OCI-LY3 (cell line): ENCODE data around the gene BAG2.

Source experiments
- H2AFZ ChIP-seq: fragments of 200-600, 300-600 bp; shearing (Covaris generic); 2 replicates; pipeline ENCODE4 v1.6.0; 2014; ENCODE audit warnings: antibody characterized with exemption, low read depth, low read length
- H3K27ac ChIP-seq: fragments of 200-600, 300-600 bp; sonication (generic); 2 replicates; pipeline ENCODE4 v1.5.1; 2014; ENCODE audit warnings: mild to moderate bottlenecking, low read length, moderate library complexity, mixed read lengths
- H3K27me3 ChIP-seq: fragments of 200-600, 300-600 bp; sonication (generic); 2 replicates; pipeline ENCODE4 v1.6.1; 2014; ENCODE audit warnings: low read depth, low read length, mixed read lengths
- H3K36me3 ChIP-seq: fragments of 200-600, 300-600 bp; sonication (generic); replicated peaks from 2 replicates; pipeline ENCODE3; 2014; ENCODE audit warnings: low read depth, low read length, mixed read lengths
- H3K4me1 ChIP-seq: fragments of 300-600, 200-600 bp; sonication (generic); 2 replicates; pipeline ENCODE4 v1.6.1; 2014; ENCODE audit warnings: low read length, mixed read lengths
- H3K4me2 ChIP-seq: fragments of 200-600, 300-600 bp; sonication (generic); 2 replicates; pipeline ENCODE4 v1.6.1; 2014; ENCODE audit warnings: low read length, mixed read lengths
- H3K4me3 ChIP-seq: fragments of 300-600, 200-600 bp; sonication (generic); 2 replicates; pipeline ENCODE4 v1.5.1; 2014; ENCODE audit warnings: antibody characterized with exemption, mild to moderate bottlenecking, low read length, moderate library complexity
- H3K79me2 ChIP-seq: fragments of 300-600, 200-600 bp; shearing (Covaris generic); 2 replicates; pipeline ENCODE4 v1.6.1; 2014; ENCODE audit warnings: mild to moderate bottlenecking, low read length, mixed read lengths
- H3K9ac ChIP-seq: fragments of 300-600, 200-600 bp; shearing (Covaris generic); 2 replicates; pipeline ENCODE4 v1.6.0; 2014; ENCODE audit warnings: mild to moderate bottlenecking, low read length, moderate library complexity
- H3K9me3 ChIP-seq: fragments of 200-600, 300-600 bp; shearing (Covaris generic); 2 replicates; pipeline ENCODE4 v1.6.1; 2014; ENCODE audit warnings: low read length, mixed read lengths; ENCODE audit not compliant: insufficient read depth
- H4K20me1 ChIP-seq: fragments of 200-600, 300-600 bp; sonication (generic); 2 replicates; pipeline ENCODE4 v1.6.1; 2016; ENCODE audit warnings: low read length, mixed read lengths; ENCODE audit not compliant: insufficient read depth
- CTCF ChIP-seq: fragments of 200-600, 300-600 bp; sonication (generic); IDR thresholded peaks from 2 replicates; pipeline ENCODE4 v1.5.1; 2014; ENCODE audit warnings: antibody characterized with exemption, low read length, low read depth
- EZH2phosphoT487 ChIP-seq: fragments of 200-600 bp; shearing (Covaris generic); IDR thresholded peaks from 2 replicates; pipeline ENCODE4 v1.6.1; 2018; ENCODE audit warnings: antibody characterized with exemption, mixed run types, low read depth

The BAG2 gene

GRCh38 chr6:57182017-57182432, 9.9 kb downstream of the BAG2 start:
- peaks cover 41% of the 10 kb centered on the region for H3K79me2 ChIP-seq
- H3K4me3 ChIP-seq: no peak overlapping the region
- H3K4me2 ChIP-seq: no peak overlapping the region
- no peak overlapping the region for H3K9ac ChIP-seq
- H3K27me3 ChIP-seq: no peaks in the 10 kb centered on the region
- H3K36me3 ChIP-seq: peaks cover 41% of the 10 kb centered on the region
- TF ChIP-seq EZH2phosphoT487 (no peak), CTCF (no peak)
- peaks cover 5% of the 10 kb centered on the region; the same call in 1 of the 2 replicates for H4K20me1 ChIP-seq
- H2AFZ ChIP-seq: no peak overlapping the region
- H3K27ac ChIP-seq: no peak overlapping the region
- no peaks in the 10 kb centered on the region for H3K9me3 ChIP-seq
- H3K4me1 ChIP-seq: no peaks in the 10 kb centered on the region

GRCh38 chr6:57183336-57183735, 11.2 kb downstream of the BAG2 start:
- Histone ChIP-seq H3K4me3 (no peak overlapping the region), H3K27ac (no peak overlapping the region), H3K4me2 (no peak overlapping the region), H3K9me3 (no peaks in the 10 kb centered on the region), H3K27me3 (no peaks in the 10 kb centered on the region), H2AFZ (no peak overlapping the region), H3K9ac (no peak overlapping the region), H3K4me1 (no peaks in the 10 kb centered on the region), H3K36me3 (peaks cover 36% of the 10 kb centered on the region), H3K79me2 (peaks cover 28% of the 10 kb centered on the region), H4K20me1 (peaks cover 5% of the 10 kb centered on the region; the same call in 1 of the 2 replicates)
- TF ChIP-seq EZH2phosphoT487 (no peak), CTCF (no peak)

- H3K36me3 ChIP-seq: peaks cover 22% of the 10 kb centered on the region
Measured at GRCh38 chr6:57190140-57190539, 18.0 kb downstream of the BAG2 start.

GRCh38 chr6:57193177-57193576, 21.1 kb downstream of the BAG2 start:
- Histone ChIP-seq H3K4me2 (no peak overlapping the region), H3K9ac (no peak overlapping the region), H4K20me1 (no peaks in the 10 kb centered on the region), H3K4me3 (no peak overlapping the region), H3K27me3 (no peaks in the 10 kb centered on the region), H3K36me3 (peaks cover 14% of the 10 kb centered on the region), H2AFZ (no peak overlapping the region), H3K9me3 (no peaks in the 10 kb centered on the region), H3K27ac (no peak overlapping the region), H3K4me1 (no peaks in the 10 kb centered on the region), H3K79me2 (no peaks in the 10 kb centered on the region)
- TF ChIP-seq CTCF: no peak
- no peak for TF ChIP-seq EZH2phosphoT487

More at GRCh38 chr6:57190140-57190539, 18.0 kb downstream of the BAG2 start:
- no peaks in the 10 kb centered on the region for H3K79me2 ChIP-seq
- H3K4me3 ChIP-seq: no peak overlapping the region
- no peaks in the 10 kb centered on the region for H3K9me3 ChIP-seq
- H3K4me1 ChIP-seq: no peaks in the 10 kb centered on the region
- no peak overlapping the region for H3K27ac ChIP-seq
- H3K27me3 ChIP-seq: no peaks in the 10 kb centered on the region
- TF ChIP-seq CTCF: peak; percentile 39
- TF ChIP-seq EZH2phosphoT487: no peak
- no peak overlapping the region for H3K4me2 ChIP-seq
- no peak overlapping the region for H2AFZ ChIP-seq
- no peaks in the 10 kb centered on the region for H4K20me1 ChIP-seq
- H3K9ac ChIP-seq: no peak overlapping the region
